K562 (cell line): Measurements from ENCODE around the gene TBXAS1. TPM values are rescaled to one million over a fixed set of nuclear protein-coding genes. Genes with fewer than 3 reads are reported as not detected.
A peak's percentile ranks its signal among the peaks of the same experiment; 100 is the strongest.

Source experiments
- CTCF ChIP-seq, 3 experiments: IDR thresholded peaks in 2 of 3; conservative IDR thresholded peaks in 1 of 3; 2 replicates each; pipeline ENCODE4 v1.5.1; 2011 to 2012; ENCODE audit warnings: low read length in 3 of 3, mild to moderate bottlenecking in 3 of 3, control low read depth in 2 of 3, improper control_type of control experiment in 1 of 3, inconsistent platforms in 1 of 3, low read depth in 1 of 3, mixed read lengths in 1 of 3, moderate library complexity in 1 of 3; ENCODE audit not compliant: insufficient read depth in 2 of 3
- EP300 ChIP-seq: IDR thresholded peaks from 2 replicates; pipeline ENCODE4 v1.6.1; 2012; ENCODE audit warnings: low read length, improper control_type of control experiment
- FOXJ2 ChIP-seq: fragments of 200-800 bp; sonication (Bioruptor generic); IDR thresholded peaks from 2 replicates; pipeline ENCODE4 v1.6.1; 2016; ENCODE audit warnings: missing genetic modification characterization, missing compliant biosample characterization
- GABPB1 ChIP-seq: sonication (generic); formaldehyde crosslinking; IDR thresholded peaks from 2 replicates; pipeline ENCODE4 v1.8.0; 2022; ENCODE audit warnings: mild to moderate bottlenecking, missing genetic modification reagents
- GTF2B ChIP-seq: IDR thresholded peaks from 2 replicates; pipeline ENCODE4 v1.6.1; 2011; ENCODE audit not compliant: insufficient read length; ENCODE audit errors: extremely low read depth
- KLF1 ChIP-seq: fragments of 450-650 bp; IDR thresholded peaks from 2 replicates; pipeline ENCODE4 v1.6.1; 2016; ENCODE audit warnings: missing genetic modification characterization, missing compliant biosample characterization
- RERE ChIP-seq: sonication (generic); formaldehyde crosslinking; IDR thresholded peaks from 2 replicates; pipeline ENCODE4 v1.8.0; 2023; ENCODE audit warnings: missing genetic modification reagents, mild to moderate bottlenecking, borderline replicate concordance
- SRSF3 ChIP-seq: fragments of 200-400 bp; formaldehyde crosslinking; IDR thresholded peaks from 2 replicates; pipeline ENCODE4 v1.6.1; 2016; ENCODE audit warnings: mild to moderate bottlenecking, low read length, moderate library complexity; ENCODE audit not compliant: insufficient read depth
- ZNF277 ChIP-seq: fragments of 250-450 bp; sonication (Bioruptor Pico); IDR thresholded peaks from 2 replicates; pipeline ENCODE4 v1.8.0; 2022; ENCODE audit warnings: inconsistent platforms, mild to moderate bottlenecking, moderate library complexity, borderline replicate concordance
- ZNF395 ChIP-seq: fragments of 200-800 bp; sonication (Bioruptor generic); IDR thresholded peaks from 2 replicates; pipeline ENCODE4 v1.6.1; 2017; ENCODE audit warnings: missing genetic modification characterization, missing compliant biosample characterization
- polyA plus RNA-seq, 8 experiments: library from polyadenylated mRNA; depleted of rRNA in 4 of 8; stranded (reverse) in 5 of 8; unstranded in 3 of 8; fragments of >200 nt; fragmentation: Nextera tagmentation in 2 of 8; fragmentation: Illumina TruSeq in 1 of 8; extraction: Ambion mirVana in 2 of 8; extraction: Trizol in 1 of 8; gene quantifications; 2 replicates each; pipeline versions ENCODE4 v1.2.1 to v1.2.3, GENCODE V29; 2011 to 2014; ENCODE audit warnings: inconsistent platforms in 1 of 8, missing spikeins in 1 of 8
- total RNA-seq, 7 experiments: library from RNA; depleted of rRNA in 6 of 7; stranded (reverse); fragments of >200 nt in 6 of 7; fragmentation: Illumina TruSeq in 2 of 7; extraction: Trizol in 2 of 7; gene quantifications; 2 replicates each; pipeline versions ENCODE4 v1.2.1 to v1.2.3, GENCODE V29; 2011 to 2021; ENCODE audit warnings: low replicate concordance in 1 of 7
- TF ChIP-seq, protein P1 (sequence below): fragments of 250-450 bp; sonication (Bioruptor Pico); IDR thresholded peaks from 2 replicates; pipeline ENCODE4 v1.4.0; 2020; ENCODE audit warnings: borderline replicate concordance

The TBXAS1 gene
- total and polyA plus RNA-seq, 9 of the 15 experiments (the other 6 are each of a cell fraction or from before 2014, with no cell fraction given): 1.1 to 8.3 (median 1.9) TPM

DNA sequence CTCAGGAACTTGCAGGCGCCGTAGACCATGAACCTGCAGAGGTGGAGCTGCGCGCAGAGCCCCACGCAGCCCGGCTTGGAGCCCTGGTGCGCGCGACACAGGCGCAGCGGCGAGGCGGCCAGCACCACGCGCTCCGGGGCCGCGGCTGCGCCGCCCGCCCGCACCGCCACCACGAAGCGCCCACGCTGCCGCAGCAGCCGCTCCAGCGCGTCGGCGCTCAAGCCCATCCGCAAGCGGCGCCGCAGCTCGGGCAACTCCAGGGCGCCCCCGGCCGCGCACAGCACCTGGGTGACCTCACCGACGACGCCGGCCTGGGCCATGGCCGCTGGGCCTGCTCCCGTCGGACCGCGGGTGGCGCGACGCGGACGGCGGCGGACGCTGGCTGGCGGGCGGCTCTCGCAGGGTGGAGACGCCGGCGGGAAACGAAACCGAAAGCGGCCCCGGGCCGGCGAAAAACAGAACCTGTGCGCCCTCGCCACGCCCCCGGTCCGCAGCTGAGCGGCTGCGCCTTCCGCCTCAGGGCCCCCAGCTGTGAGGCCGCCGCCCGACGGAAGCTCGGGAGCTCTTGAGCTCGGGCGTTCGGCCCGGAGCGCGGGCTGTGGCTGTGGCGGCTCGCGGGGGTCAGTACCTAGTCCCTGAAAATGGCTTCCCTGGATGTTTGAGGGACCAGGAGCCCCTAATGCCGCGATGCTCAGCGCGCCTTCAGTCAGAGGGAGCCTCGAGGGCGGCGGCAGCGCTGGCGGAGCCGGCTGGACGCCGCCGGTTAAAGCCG lies 233.7 kb downstream of the TBXAS1 start, which contains the start of gene PARP12 (continued):
- TF ChIP-seq ZNF395 (CRISPR knock-in tag): peak; percentile 98
- TF ChIP-seq FOXJ2 (tag): no peak
- peak in 1 of 3 experiments; percentile 7; a peak in 1 of 6 replicates for TF ChIP-seq CTCF (IDR thresholded peaks at IDR 0.05 in 2 of 3, conservative IDR thresholded peaks at IDR 0.05 in 1 of 3; ENCODE audit: insufficient read depth in 2 of 3, low read depth in 1 of 3, low read length in 3 of 3)
- TF ChIP-seq ZNF277 (CRISPR knock-in tag): no peak
- no peak for TF ChIP-seq EP300
- 0 out of 2 replicates have a peak, but pooled peaks have one; percentile 15 for TF ChIP-seq RERE
- TF ChIP-seq SRSF3: no peak
- TF ChIP-seq, protein P1, sequence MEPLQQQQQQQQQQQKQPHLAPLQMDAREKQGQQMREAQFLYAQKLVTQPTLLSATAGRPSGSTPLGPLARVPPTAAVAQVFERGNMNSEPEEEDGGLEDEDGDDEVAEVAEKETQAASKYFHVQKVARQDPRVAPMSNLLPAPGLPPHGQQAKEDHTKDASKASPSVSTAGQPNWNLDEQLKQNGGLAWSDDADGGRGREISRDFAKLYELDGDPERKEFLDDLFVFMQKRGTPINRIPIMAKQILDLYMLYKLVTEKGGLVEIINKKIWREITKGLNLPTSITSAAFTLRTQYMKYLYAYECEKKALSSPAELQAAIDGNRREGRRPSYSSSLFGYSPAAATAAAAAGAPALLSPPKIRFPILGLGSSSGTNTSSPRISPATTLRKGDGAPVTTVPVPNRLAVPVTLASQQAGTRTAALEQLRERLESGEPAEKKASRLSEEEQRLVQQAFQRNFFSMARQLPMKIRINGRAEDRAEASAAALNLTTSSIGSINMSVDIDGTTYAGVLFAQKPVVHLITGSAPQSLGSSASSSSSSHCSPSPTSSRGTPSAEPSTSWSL (CRISPR knock-in tag): 0 out of 2 replicates have a peak, but pooled peaks have one; percentile 57
- peak; percentile 74 for TF ChIP-seq KLF1 (tag)
- peak; percentile 75 for TF ChIP-seq GABPB1 (CRISPR knock-in tag)
- TF ChIP-seq GTF2B: no peak
